Activated CD4-positive, alpha-beta T cell treated with anti-CD3 and anti-CD28 coated beads, Interleukin-2, amount 10 ng/mL, durations not matched to agents 24 days and 14 days (primary cell): ENCODE data around the gene ARHGAP4. TPM values are rescaled to one million over a fixed set of nuclear protein-coding genes. Genes with fewer than 3 reads are reported as not detected.
A peak's percentile ranks its signal among the peaks of the same experiment; 100 is the strongest.

Experiments used
- DNase-seq: peaks from one replicate; pipeline ENCODE4 v3.0.0; 2022
- H3K27ac Mint-ChIP-seq: one replicate; pipeline ENCODE4 v1.8.0; 2022; ENCODE audit warnings: mild to moderate bottlenecking, mixed read lengths
- H3K27me3 Mint-ChIP-seq: one replicate; pipeline ENCODE4 v1.8.0; 2022; ENCODE audit warnings: mixed read lengths
- H3K36me3 Mint-ChIP-seq: one replicate; pipeline ENCODE4 v1.8.0; 2022; ENCODE audit warnings: low read depth, mild to moderate bottlenecking, mixed read lengths
- H3K4me1 Mint-ChIP-seq: one replicate; pipeline ENCODE4 v1.8.0; 2021; ENCODE audit warnings: mixed read lengths
- H3K4me3 Mint-ChIP-seq: one replicate; pipeline ENCODE4 v1.8.0; 2022; ENCODE audit warnings: mild to moderate bottlenecking, moderate library complexity, mixed read lengths
- H3K9me3 Mint-ChIP-seq: one replicate; pipeline ENCODE4 v1.8.0; 2021; ENCODE audit warnings: mixed read lengths
- intact Hi-C: fragments of 100-400 bp; cut with micrococcal nuclease; formaldehyde crosslinking; loops from one replicate; pipeline ENCODE4 v1.15.1; 2023
- total RNA-seq: library from RNA; stranded (reverse); gene quantifications from 2 replicates; pipeline ENCODE4 v1.2.3, GENCODE V29; 2022

Gene ARHGAP4
- total RNA-seq, 1 donor from 2014 or later: 137 TPM

DNA sequence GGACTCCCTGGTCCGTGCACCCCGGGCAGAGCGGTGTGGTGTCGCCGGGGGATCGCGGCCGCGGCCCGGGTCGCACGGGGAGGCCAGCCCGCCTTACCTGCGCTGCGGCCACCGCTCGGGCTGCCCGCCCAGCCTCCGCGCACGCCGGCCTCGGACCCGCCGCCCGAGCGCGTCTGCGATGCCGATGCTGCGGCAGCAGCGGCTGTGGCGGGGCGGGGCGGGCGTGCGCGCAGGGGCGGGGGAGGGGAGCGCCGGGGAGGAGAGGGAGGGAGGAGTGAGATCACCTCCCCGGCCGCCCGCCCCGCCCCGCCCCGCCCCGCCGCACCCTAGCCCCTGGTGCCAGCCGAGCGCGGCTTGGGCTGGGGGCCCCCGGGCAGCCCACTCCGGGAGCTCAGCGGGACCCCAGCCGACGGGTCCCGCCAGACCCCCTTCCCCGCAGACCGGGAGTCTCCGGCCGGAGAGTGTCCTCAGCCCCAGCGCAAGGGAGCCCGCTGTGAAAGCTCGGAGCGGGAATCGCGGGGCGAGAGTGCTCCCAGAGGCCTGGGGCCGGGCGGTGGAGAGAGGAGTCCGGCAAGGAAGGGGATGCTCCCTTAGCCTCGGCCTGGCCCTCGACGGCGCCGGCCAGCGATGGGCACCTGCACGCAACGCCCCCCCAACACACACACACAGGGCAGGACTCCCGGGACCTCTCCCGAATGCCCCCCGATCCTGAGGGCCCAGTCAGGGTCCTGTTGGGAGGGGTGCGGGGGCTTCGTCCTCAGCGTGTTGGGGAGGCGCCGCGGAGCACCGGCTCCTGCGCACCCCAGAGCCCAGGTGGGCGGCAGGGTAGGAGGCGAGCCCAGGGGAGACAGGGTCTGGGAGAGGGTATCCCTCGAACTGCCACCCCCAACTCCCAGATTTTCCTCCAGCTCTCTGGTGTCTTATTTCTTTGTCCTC is 39.8 kb downstream of the ARHGAP4 start, which contains the start of gene L1CAM:
TSS of gene L1CAM (minus strand) at position 206 of the 936 bp plus-strand sequence. CDS start 10,337 bp downstream, outside the sequence.
- peaks cover 2% of the 10 kb centered on the region for H3K4me1 Mint-ChIP-seq
- intact Hi-C loops: no loop called here
- H3K9me3 Mint-ChIP-seq: no peaks in the 10 kb centered on the region

DNA sequence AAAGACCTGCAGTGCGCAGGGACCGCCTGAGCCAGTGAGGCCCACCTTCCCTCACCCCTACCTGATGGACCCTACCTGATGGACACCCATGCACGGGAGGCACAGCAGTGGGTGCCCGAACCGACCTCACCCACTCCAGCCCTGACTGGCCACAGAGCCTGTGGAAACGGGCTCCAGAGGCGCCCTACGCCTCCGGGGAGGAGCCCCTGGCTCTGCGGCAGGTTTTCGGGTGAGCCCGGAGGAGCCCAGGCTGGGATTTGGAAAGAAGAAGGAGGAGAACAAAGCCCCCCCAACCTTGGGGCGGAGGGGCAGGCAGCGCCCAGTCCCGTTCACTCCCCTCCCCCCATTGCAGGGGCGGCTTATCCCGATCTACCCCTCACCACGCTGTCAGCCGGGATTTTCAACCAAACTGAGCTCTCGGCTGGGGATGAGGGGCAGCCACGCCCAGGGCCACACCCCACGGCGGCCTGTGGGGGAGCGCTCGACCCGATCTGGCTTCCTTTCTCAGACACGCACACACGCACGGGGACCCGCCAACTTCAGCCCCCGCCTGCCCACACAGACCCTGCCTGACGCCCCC is 40.8 kb downstream of the ARHGAP4 start:
- no peaks in the 10 kb centered on the region for H3K36me3 Mint-ChIP-seq
- H3K27ac Mint-ChIP-seq: no peak overlapping the region
- intact Hi-C loops: no loop called here
- peak; percentile 66 for DNase-seq
- peaks cover 2% of the 10 kb centered on the region for H3K4me1 Mint-ChIP-seq
- H3K4me3 Mint-ChIP-seq: peak overlapping the region; percentile 57
- no peaks in the 10 kb centered on the region for H3K9me3 Mint-ChIP-seq
- peaks cover 26% of the 10 kb centered on the region for H3K27me3 Mint-ChIP-seq

More for the DNA sequence above, 39.8 kb downstream of the ARHGAP4 start, which contains the start of gene L1CAM:
- Mint-ChIP-seq H3K36me3 (no peaks in the 10 kb centered on the region), H3K27me3 (peaks cover 26% of the 10 kb centered on the region), H3K4me3 (peak within 1 kb of the TSS; percentile 57), H3K27ac (no peak within 1 kb of the TSS)
- peak; percentile 70 for DNase-seq

DNA sequence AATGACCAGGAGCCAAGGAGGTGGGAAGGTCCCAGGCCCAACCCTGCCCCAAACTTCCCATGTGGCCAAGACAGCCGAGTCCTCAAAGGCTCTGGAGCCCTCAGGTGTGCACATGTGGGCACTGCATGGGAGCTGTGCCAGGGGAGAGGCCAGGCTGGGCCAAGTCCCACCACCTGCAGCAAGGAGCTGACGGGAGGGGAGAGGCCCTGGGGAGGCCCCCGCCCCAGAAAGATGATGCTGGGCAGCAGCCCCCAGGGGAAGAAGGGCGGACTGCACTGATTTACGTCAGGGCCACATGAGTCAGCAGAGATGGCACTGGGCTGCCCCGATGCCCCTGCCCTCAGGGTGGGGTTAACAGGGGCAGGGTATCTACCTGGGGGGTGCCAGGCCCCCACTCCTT is 41.5 kb downstream of the ARHGAP4 start:
- Mint-ChIP-seq H3K9me3 (no peaks in the 10 kb centered on the region), H3K27ac (no peak overlapping the region), H3K4me1 (peaks cover 3% of the 10 kb centered on the region), H3K4me3 (peak overlapping the region; percentile 40), H3K27me3 (peaks cover 24% of the 10 kb centered on the region), H3K36me3 (no peaks in the 10 kb centered on the region)
- DNase-seq: no peak
- intact Hi-C loops: no loop called here

DNA sequence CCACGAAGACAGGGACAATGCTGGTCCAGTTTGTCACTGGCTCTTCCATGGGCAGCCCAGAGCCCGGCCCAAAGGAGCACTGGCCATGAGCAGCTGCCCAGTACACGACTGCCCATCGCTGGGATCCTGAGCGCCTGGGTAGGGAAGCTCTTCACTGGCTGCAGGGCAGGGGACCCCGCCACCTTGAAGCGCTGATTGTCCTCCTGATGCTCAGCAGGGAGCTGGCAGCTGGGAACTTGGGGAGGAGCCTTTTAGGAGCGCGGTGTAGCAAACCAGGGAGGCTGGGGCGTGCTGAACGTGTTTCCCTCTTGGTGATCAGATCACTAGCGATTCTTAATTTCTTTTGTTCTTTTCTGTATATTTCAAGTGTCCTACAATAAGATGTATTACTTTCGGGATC is 41.9 kb downstream of the ARHGAP4 start:
- no peaks in the 10 kb centered on the region for H3K36me3 Mint-ChIP-seq
- H3K9me3 Mint-ChIP-seq: no peaks in the 10 kb centered on the region
- H3K27me3 Mint-ChIP-seq: peaks cover 23% of the 10 kb centered on the region
- intact Hi-C loops: no loop called here
- peak overlapping the region; percentile 40 for H3K4me3 Mint-ChIP-seq
- DNase-seq: no peak
- peaks cover 7% of the 10 kb centered on the region for H3K4me1 Mint-ChIP-seq
- H3K27ac Mint-ChIP-seq: no peak overlapping the region

DNA sequence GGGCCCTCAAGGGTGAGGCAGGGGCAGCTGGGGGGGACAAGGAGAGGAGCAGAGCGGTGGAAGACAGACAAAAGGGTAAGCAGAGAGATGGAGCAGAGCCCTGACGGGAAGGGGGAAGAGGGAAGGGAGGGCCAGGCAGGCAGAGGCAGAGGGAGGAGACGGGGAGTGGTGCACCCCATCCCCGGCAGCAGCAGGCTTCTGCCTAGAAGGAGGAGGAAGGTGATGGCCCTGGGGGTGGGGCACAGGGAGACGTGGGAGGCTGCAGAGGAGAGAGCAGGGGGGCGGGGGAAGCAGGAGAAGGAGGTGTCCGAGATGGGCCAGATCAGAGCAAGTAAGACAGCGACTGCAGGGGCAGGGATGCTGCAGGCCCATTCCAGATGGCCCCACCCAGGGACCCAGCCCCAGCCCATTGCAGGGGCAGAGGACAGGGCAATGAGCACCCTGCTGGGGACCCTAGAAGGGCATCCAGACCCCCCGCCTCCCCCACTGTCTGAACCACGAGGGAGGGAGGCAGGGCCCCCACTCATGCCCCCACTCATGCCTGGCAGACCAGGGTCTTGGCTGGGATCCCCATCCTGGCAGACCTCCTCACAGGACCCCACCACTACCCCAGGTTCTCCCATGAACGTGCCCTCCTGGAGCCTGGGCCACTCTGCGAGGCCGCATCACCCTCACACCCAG is 42.8 kb downstream of the ARHGAP4 start:
- Mint-ChIP-seq H3K4me3 (no peak overlapping the region), H3K9me3 (no peaks in the 10 kb centered on the region), H3K27me3 (peaks cover 21% of the 10 kb centered on the region), H3K27ac (no peak overlapping the region), H3K36me3 (no peaks in the 10 kb centered on the region), H3K4me1 (peaks cover 14% of the 10 kb centered on the region)
- DNase-seq: no peak
- intact Hi-C loops: no loop called here

DNA sequence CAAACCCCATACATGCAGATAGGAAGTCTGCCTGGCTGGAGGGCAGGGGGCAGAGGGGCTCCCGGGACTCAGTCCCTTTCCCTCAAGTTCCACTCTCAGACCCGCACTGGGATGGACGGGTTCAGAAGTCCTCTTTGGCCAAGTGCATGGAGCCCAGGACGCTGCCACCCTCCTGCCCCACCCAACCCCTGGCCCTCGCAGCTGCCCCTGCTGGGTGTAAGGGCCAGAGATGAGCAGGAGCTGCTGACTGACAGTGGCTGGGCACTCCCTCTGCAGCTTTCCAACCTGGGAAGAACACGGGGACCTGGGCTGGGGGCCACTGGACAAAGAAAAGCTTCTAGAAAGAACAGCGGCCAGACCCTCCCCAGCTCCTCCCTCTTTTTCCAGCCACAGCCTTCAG is 43.5 kb downstream of the ARHGAP4 start:
- Mint-ChIP-seq H3K27ac (no peak overlapping the region), H3K4me1 (peaks cover 20% of the 10 kb centered on the region), H3K27me3 (peaks cover 15% of the 10 kb centered on the region), H3K9me3 (no peaks in the 10 kb centered on the region), H3K4me3 (no peak overlapping the region), H3K36me3 (no peaks in the 10 kb centered on the region)
- DNase-seq: no peak
- intact Hi-C loops: no loop called here

DNA sequence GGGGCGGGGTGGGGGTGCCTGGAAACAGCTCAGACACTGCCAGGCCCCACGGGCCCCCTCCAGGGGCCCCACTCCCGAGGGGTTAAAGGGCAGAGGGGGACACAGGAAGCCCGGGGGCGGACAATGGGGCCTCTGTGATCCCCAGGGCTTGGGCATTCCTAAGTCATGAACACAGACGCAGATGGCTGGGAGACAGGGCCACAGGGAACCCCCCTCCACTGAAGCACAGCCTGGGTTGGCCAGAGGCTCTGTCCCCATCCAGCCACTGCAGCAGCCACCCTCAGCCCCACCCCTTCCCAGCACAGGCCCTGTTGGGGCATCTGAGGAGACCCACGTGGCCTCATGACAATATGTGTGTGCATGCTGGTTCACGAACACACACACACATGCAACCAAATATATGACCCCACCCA is 44.0 kb downstream of the ARHGAP4 start:
- intact Hi-C loops: no loop called here
- Mint-ChIP-seq H3K36me3 (no peaks in the 10 kb centered on the region), H3K27ac (no peak overlapping the region), H3K4me1 (peaks cover 20% of the 10 kb centered on the region), H3K27me3 (peaks cover 13% of the 10 kb centered on the region), H3K4me3 (no peak overlapping the region), H3K9me3 (no peaks in the 10 kb centered on the region)
- DNase-seq: no peak

DNA sequence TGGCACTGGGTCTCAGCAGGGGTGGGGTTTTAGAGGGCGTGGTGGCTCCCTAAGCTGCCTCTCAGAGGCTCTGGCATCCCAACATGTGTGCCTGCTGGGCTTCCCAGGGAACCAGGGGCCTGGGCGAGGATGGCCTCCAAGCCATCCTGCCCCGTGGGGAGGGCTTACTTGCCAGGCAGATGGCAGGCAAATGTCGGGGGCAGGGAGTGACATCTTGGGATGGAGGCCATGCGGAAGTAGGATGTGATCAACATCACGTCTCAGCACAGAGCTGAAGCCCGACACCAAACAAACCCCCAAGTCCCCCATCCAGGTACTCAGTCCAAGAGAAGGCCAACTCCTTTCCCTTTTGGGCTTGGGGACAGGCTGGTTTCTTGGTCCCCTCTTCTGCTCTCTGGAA is 44.8 kb downstream of the ARHGAP4 start:
- peaks cover 13% of the 10 kb centered on the region for H3K27me3 Mint-ChIP-seq
- no peaks in the 10 kb centered on the region for H3K9me3 Mint-ChIP-seq
- intact Hi-C loops: no loop called here
- H3K27ac Mint-ChIP-seq: no peak overlapping the region
- H3K36me3 Mint-ChIP-seq: no peaks in the 10 kb centered on the region
- H3K4me1 Mint-ChIP-seq: peaks cover 20% of the 10 kb centered on the region
- DNase-seq: no peak
- no peak overlapping the region for H3K4me3 Mint-ChIP-seq

DNA sequence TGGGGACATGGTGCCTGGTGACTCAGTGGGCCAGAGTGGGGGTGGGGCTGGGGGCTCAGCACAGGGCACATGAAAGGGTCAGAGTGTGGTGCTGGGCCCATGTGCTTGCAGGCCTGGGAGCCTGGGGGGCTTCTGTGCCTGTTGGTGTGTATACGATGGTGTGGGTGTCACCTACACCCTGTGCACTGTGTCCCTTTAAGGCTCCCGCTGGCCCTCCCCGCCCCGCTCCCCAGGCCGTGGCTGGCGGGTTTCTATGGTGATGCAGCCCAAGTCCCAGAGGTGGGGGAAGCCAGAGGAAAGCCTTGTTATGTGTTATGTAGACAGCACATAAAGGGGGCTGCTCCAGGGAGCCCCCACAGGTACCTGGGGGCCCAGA is 45.6 kb downstream of the ARHGAP4 start:
- H3K36me3 Mint-ChIP-seq: no peaks in the 10 kb centered on the region
- peaks cover 20% of the 10 kb centered on the region for H3K4me1 Mint-ChIP-seq
- H3K27me3 Mint-ChIP-seq: peaks cover 16% of the 10 kb centered on the region
- no peak for DNase-seq
- no peaks in the 10 kb centered on the region for H3K9me3 Mint-ChIP-seq
- intact Hi-C loops: no loop called here
- no peak overlapping the region for H3K27ac Mint-ChIP-seq
- H3K4me3 Mint-ChIP-seq: no peak overlapping the region

DNA sequence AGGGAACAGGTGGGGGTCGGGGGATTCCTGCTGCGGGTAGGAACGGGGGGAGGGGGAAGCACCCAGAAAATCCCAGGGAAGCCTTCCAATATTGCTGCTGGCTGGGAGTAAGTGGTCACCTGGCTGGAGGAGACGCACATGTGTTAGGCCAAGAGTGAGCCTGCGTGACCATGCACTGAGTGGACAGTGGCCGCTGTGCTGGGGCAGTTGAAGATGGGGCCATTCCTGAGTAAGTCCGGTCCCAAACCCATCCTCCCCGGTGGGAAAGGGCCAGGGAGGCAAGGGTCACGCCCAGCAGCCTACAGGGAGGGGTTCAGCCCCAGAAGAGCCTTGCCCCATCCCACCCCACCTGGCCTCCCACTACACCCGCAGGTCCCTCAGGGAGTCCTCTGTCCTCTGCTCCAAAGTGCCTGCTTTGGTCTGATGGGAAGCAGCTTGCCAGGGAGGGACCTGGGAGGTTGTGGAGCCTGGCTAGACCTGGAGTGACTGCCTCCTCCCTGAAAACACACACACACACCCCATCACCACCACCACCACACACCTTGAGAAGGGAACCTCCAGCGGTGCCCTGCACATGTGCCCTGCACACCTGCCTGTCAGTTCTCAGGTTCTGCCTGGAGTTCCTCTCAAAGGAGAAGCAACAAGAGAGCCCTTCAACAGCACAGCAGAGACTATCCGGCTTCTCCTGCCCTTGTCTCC is 46.2 kb downstream of the ARHGAP4 start:
- Mint-ChIP-seq H3K9me3 (no peaks in the 10 kb centered on the region), H3K36me3 (no peaks in the 10 kb centered on the region), H3K4me3 (no peak overlapping the region), H3K4me1 (peaks cover 20% of the 10 kb centered on the region), H3K27me3 (peaks cover 17% of the 10 kb centered on the region), H3K27ac (no peak overlapping the region)
- intact Hi-C loops: loop anchor here (5.0 to 10.0 kb wide), 2 partner anchors 45 to 58 kb away; partner anchors contain the start of gene ARHGAP4
- DNase-seq: no peak

DNA sequence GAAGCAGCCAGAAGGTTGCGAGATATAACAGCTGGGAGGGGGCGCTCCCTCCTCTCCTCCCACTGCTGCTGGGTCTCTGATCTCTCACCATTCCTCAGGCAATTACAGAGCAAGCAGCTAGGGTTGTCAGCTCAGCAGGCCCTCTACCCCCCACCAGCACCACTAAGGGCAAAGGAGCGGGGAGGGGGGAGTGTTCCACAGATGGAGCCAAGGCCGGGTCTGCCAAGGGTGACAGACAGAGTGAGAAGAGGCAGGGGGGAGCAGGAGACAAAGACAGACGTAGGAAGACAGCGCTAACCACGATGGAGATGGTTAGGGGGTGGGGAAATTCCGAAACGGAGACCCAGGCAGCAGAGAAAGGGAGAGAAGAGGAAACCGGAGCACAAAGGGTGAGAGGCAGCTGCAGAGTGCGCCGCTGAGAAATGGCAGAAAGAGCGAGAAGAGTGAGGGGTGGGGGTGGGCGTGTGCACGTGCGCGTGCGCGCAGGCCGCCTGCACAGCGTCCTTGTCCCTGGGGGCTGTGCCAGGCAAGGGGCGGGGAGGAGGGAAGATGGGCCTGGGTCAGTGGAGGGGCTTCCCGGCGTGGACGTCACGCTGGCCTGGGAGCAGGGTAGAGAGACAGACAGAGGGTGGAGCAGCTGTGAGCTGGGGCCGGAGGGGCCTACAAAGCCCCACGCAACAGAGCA is 47.0 kb downstream of the ARHGAP4 start:
- intact Hi-C loops: loop anchor here (5.0 to 10.0 kb wide), 2 partner anchors 46 to 57 kb away; partner anchors contain the start of gene ARHGAP4
- peaks cover 20% of the 10 kb centered on the region for H3K4me1 Mint-ChIP-seq
- H3K27ac Mint-ChIP-seq: peak overlapping the region; percentile 43
- peak; percentile 70 for DNase-seq
- H3K4me3 Mint-ChIP-seq: peak overlapping the region; percentile 75
- no peaks in the 10 kb centered on the region for H3K36me3 Mint-ChIP-seq
- peaks cover 15% of the 10 kb centered on the region for H3K27me3 Mint-ChIP-seq
- no peaks in the 10 kb centered on the region for H3K9me3 Mint-ChIP-seq

DNA sequence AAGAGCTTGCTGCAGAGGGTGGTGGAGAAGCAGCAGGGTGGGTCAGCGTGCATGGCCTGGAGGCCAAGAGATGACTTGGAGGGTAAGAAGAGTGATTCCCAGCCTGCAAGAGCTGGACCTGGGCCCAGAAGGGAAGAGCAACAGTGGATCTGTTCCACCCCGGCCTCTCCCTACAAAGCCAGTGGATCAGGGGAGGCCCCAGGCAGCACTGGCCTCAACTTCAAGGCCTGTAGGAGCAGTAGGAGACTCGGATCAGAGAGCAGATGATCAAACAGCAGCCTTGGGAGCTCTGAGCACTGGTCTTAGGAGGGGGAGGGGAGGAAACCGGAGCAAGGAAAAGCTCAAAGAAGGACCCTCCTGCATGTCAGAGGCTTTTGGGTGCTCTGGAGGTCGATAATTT is 47.7 kb downstream of the ARHGAP4 start:
- intact Hi-C loops: loop anchor here (5.0 to 10.0 kb wide), 2 partner anchors 46 to 56 kb away; partner anchors contain the start of gene ARHGAP4

More for the DNA sequence above, 47.7 kb downstream of the ARHGAP4 start:
- H3K27ac Mint-ChIP-seq: no peak overlapping the region
- peaks cover 14% of the 10 kb centered on the region for H3K27me3 Mint-ChIP-seq
- no peaks in the 10 kb centered on the region for H3K9me3 Mint-ChIP-seq
- H3K36me3 Mint-ChIP-seq: no peaks in the 10 kb centered on the region
- H3K4me1 Mint-ChIP-seq: peaks cover 20% of the 10 kb centered on the region
- no peak for DNase-seq
- peak overlapping the region; percentile 43 for H3K4me3 Mint-ChIP-seq
